Hepatocyte (in vitro differentiated cells): Measurements from ENCODE around the gene CCDC88C.

Source experiments
- CTCF ChIP-seq: fragments of 200-600 bp; sonication (generic); IDR thresholded peaks from 2 replicates; pipeline ENCODE4 v1.5.1; 2016; ENCODE audit warnings: antibody characterized with exemption, mild to moderate bottlenecking; ENCODE audit not compliant: poor library complexity
- EZH2 ChIP-seq: fragments of 200-600 bp; sonication (generic); IDR thresholded peaks from 2 replicates; pipeline ENCODE4 v1.6.1; 2016; ENCODE audit warnings: antibody characterized with exemption, mild to moderate bottlenecking, borderline replicate concordance
- EZH2phosphoT487 ChIP-seq: fragments of 200-600 bp; sonication (generic); IDR thresholded peaks from one replicate; pipeline ENCODE4 v1.6.1; 2018; ENCODE audit warnings: antibody characterized with exemption, mild to moderate bottlenecking, low read depth, moderate library complexity; ENCODE audit not compliant: unreplicated experiment, severe bottlenecking

GRCh38 chr14:91289464-91289863 lies 128.2 kb downstream of the CCDC88C start:
- TF ChIP-seq EZH2 (no peak), CTCF (no peak), EZH2phosphoT487 (no peak)
